Upper lobe of left lung (tissue), 4 donors: ENCODE data around the gene FBXL22.

ENCODE experiments used
- EP300 ChIP-seq, 4 donors: sonication (generic); formaldehyde crosslinking; IDR thresholded peaks; one replicate each; pipeline ENCODE4 v1.5.1; 2017; ENCODE audit warnings: antibody characterized with exemption in 4 of 4, control low read depth in 2 of 4
- POLR2A ChIP-seq, 4 donors: fragments of 450-650 bp; IDR thresholded peaks; one replicate each; pipeline ENCODE4 v1.5.1; 2016 to 2017; ENCODE audit warnings: antibody characterized with exemption in 4 of 4, mild to moderate bottlenecking in 2 of 4
- POLR2AphosphoS5 ChIP-seq, 2 donors: sonication (generic); formaldehyde crosslinking; IDR thresholded peaks; one replicate each; pipeline ENCODE4 v1.5.1; 2017; ENCODE audit warnings: antibody characterized with exemption in 2 of 2
- TF ChIP-seq, protein P1 (sequence below), 6 experiments: fragments of 450-650 bp in 4 of 6; fragments of 200-600 bp in 2 of 6; sonication (generic) in 2 of 6; IDR thresholded peaks; one replicate each; pipeline ENCODE4 v1.5.1; 2016 to 2019; ENCODE audit warnings: antibody characterized with exemption in 6 of 6

DNA sequence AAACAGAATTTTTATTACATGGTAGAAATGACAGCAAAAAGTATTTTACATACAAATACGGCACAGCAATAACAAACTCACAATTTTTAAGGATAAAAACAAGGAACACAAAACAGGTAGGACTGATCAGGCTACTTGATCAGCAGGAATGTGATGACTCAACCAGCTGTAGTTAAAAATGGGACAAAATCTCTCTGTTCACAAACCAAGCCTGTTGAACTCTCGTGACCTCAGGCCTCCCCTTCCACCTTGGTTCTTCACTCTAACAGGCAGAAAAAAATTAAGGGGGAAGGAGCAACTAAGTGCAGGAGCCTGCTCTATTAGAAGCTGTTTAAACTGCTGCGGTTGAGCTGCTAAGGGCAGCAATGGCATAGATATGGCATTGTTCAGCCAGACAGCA, 18.7 kb downstream of the FBXL22 start:
- TF ChIP-seq, protein P1, sequence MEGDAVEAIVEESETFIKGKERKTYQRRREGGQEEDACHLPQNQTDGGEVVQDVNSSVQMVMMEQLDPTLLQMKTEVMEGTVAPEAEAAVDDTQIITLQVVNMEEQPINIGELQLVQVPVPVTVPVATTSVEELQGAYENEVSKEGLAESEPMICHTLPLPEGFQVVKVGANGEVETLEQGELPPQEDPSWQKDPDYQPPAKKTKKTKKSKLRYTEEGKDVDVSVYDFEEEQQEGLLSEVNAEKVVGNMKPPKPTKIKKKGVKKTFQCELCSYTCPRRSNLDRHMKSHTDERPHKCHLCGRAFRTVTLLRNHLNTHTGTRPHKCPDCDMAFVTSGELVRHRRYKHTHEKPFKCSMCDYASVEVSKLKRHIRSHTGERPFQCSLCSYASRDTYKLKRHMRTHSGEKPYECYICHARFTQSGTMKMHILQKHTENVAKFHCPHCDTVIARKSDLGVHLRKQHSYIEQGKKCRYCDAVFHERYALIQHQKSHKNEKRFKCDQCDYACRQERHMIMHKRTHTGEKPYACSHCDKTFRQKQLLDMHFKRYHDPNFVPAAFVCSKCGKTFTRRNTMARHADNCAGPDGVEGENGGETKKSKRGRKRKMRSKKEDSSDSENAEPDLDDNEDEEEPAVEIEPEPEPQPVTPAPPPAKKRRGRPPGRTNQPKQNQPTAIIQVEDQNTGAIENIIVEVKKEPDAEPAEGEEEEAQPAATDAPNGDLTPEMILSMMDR (IDR thresholded peaks at IDR 0.05): no peak
- TF ChIP-seq EP300 (IDR thresholded peaks at IDR 0.05) (no peak), POLR2A (IDR thresholded peaks at IDR 0.05) (no peak), POLR2AphosphoS5 (IDR thresholded peaks at IDR 0.05) (no peak)
